IPS-15b (cell line): Measurements from ENCODE around the gene NRTN.
A peak's percentile ranks its signal among the peaks of the same experiment; 100 is the strongest.
"Not testable (repeated sequence)": the region's sequence is repeated elsewhere in the genome, so short reads cannot be mapped to it uniquely, and the experiment has no call there.

Experiments
- H3K27me3 ChIP-seq: one replicate; pipeline ENCODE4 v1.6.1; 2013; ENCODE audit warnings: low read length; ENCODE audit not compliant: control insufficient read depth, insufficient read depth
- H3K36me3 ChIP-seq: one replicate; pipeline ENCODE4 v1.6.1; 2013; ENCODE audit warnings: low read length; ENCODE audit not compliant: control insufficient read depth, insufficient read depth
- H3K4me1 ChIP-seq: one replicate; pipeline ENCODE4 v1.6.1; 2013; ENCODE audit warnings: mild to moderate bottlenecking, low read length; ENCODE audit not compliant: control insufficient read depth, insufficient read depth
- H3K4me3 ChIP-seq: one replicate; pipeline ENCODE4 v1.5.1; 2013; ENCODE audit warnings: low read depth, low read length
- H3K9ac ChIP-seq: one replicate; pipeline ENCODE4 v1.6.1; 2013; ENCODE audit warnings: low read depth, mild to moderate bottlenecking, low read length
- H3K9me3 ChIP-seq: one replicate; pipeline ENCODE4 v1.6.1; 2013; ENCODE audit warnings: mild to moderate bottlenecking, low read length; ENCODE audit not compliant: control insufficient read depth, insufficient read depth

The NRTN gene

GRCh38 chr19:5804516-5805461, at the start of gene NRTN:
Gene NRTN (plus strand): TSS chr19:5805067. CDS start chr19:5824166, 19,099 bp downstream.
- no peaks in the 10 kb centered on the region for H3K36me3 ChIP-seq
- H3K4me1 ChIP-seq, result peaks cover 2% of the 10 kb centered on the region
- peak within 1 kb of the TSS; percentile 58 for H3K4me3 ChIP-seq
- no peak within 1 kb of the TSS for H3K9ac ChIP-seq
- H3K9me3 ChIP-seq, result no peaks in the 10 kb centered on the region
- peaks cover 16% of the 10 kb centered on the region for H3K27me3 ChIP-seq

GRCh38 chr19:5762608-5763217, 42.2 kb upstream of the NRTN start:
- no peak overlapping the region for H3K9ac ChIP-seq
- no peak overlapping the region for H3K4me3 ChIP-seq
- no peaks in the 10 kb centered on the region for H3K9me3 ChIP-seq
- H3K36me3 ChIP-seq, result no peaks in the 10 kb centered on the region
- no peaks in the 10 kb centered on the region for H3K27me3 ChIP-seq
- no peaks in the 10 kb centered on the region for H3K4me1 ChIP-seq

GRCh38 chr19:5765220-5765619, 39.6 kb upstream of the NRTN start:
- Histone ChIP-seq H3K36me3 (no peaks in the 10 kb centered on the region), H3K9me3 (no peaks in the 10 kb centered on the region), H3K9ac (no peak overlapping the region), H3K4me1 (no peaks in the 10 kb centered on the region), H3K4me3 (no peak overlapping the region), H3K27me3 (no peaks in the 10 kb centered on the region)

GRCh38 chr19:5767949-5768348, 36.9 kb upstream of the NRTN start:
- H3K36me3 ChIP-seq, result no peaks in the 10 kb centered on the region
- H3K27me3 ChIP-seq, result no peaks in the 10 kb centered on the region
- H3K9ac ChIP-seq, result no peak overlapping the region
- H3K4me3 ChIP-seq, result no peak overlapping the region
- H3K4me1 ChIP-seq, result no peaks in the 10 kb centered on the region
- H3K9me3 ChIP-seq, result no peaks in the 10 kb centered on the region

- H3K27me3 ChIP-seq, result no peaks in the 10 kb centered on the region
- H3K36me3 ChIP-seq, result no peaks in the 10 kb centered on the region
- no peaks in the 10 kb centered on the region for H3K9me3 ChIP-seq
- H3K4me3 ChIP-seq, result no peak overlapping the region
- H3K4me1 ChIP-seq, result no peaks in the 10 kb centered on the region
- no peak overlapping the region for H3K9ac ChIP-seq
Observed at GRCh38 chr19:5772416-5772815, 32.5 kb upstream of the NRTN start.

- Histone ChIP-seq H3K27me3 (no peaks in the 10 kb centered on the region), H3K36me3 (no peaks in the 10 kb centered on the region), H3K4me3 (no peak overlapping the region), H3K9ac (no peak overlapping the region), H3K4me1 (no peaks in the 10 kb centered on the region), H3K9me3 (no peaks in the 10 kb centered on the region)
Observed at GRCh38 chr19:5773276-5773675, 31.6 kb upstream of the NRTN start.

GRCh38 chr19:5774921-5775320, 29.9 kb upstream of the NRTN start:
- Histone ChIP-seq H3K9ac (no peak overlapping the region), H3K27me3 (no peaks in the 10 kb centered on the region), H3K4me3 (no peak overlapping the region), H3K4me1 (no peaks in the 10 kb centered on the region), H3K9me3 (no peaks in the 10 kb centered on the region), H3K36me3 (no peaks in the 10 kb centered on the region)

- Histone ChIP-seq H3K36me3 (no peaks in the 10 kb centered on the region), H3K4me1 (no peaks in the 10 kb centered on the region), H3K9me3 (no peaks in the 10 kb centered on the region), H3K27me3 (no peaks in the 10 kb centered on the region), H3K4me3 (no peak overlapping the region), H3K9ac (no peak overlapping the region)
Observed at GRCh38 chr19:5775668-5776309, 29.1 kb upstream of the NRTN start.

GRCh38 chr19:5778402-5778801, 26.5 kb upstream of the NRTN start:
- no peaks in the 10 kb centered on the region for H3K36me3 ChIP-seq

GRCh38 chr19:5780916-5781315, 24.0 kb upstream of the NRTN start:
- H3K4me3 ChIP-seq, result not testable (repeated sequence)

More at GRCh38 chr19:5778402-5778801, 26.5 kb upstream of the NRTN start:
- Histone ChIP-seq H3K4me3 (no peak overlapping the region), H3K4me1 (no peaks in the 10 kb centered on the region), H3K9ac (no peak overlapping the region), H3K9me3 (no peaks in the 10 kb centered on the region), H3K27me3 (no peaks in the 10 kb centered on the region)

GRCh38 chr19:5782322-5782721, 22.5 kb upstream of the NRTN start:
- Histone ChIP-seq H3K4me1 (no peaks in the 10 kb centered on the region), H3K36me3 (peaks cover 28% of the 10 kb centered on the region), H3K4me3 (no peak overlapping the region), H3K9ac (no peak overlapping the region), H3K27me3 (no peaks in the 10 kb centered on the region), H3K9me3 (no peaks in the 10 kb centered on the region)

More at GRCh38 chr19:5780916-5781315, 24.0 kb upstream of the NRTN start:
- H3K4me1 ChIP-seq, H3K9me3 ChIP-seq, H3K9ac ChIP-seq, H3K27me3 ChIP-seq: not testable (repeated sequence)
- peaks cover 14% of the 10 kb centered on the region for H3K36me3 ChIP-seq
